C4-2B (cell line): ENCODE measurements around the gene HERC2.

ENCODE experiments used
- H3K27ac ChIP-seq: fragments of 450-650 bp; 2 replicates; pipeline ENCODE4 v1.5.1; 2017
- ZFX ChIP-seq: fragments of 450-650 bp; IDR thresholded peaks from 2 replicates; pipeline ENCODE4 v1.6.1; 2017
- TF ChIP-seq, protein P1 (sequence below): fragments of 450-650 bp; conservative IDR thresholded peaks from 2 replicates; pipeline ENCODE4 v1.5.1; 2017; ENCODE audit warnings: mild to moderate bottlenecking

Gene HERC2

DNA sequence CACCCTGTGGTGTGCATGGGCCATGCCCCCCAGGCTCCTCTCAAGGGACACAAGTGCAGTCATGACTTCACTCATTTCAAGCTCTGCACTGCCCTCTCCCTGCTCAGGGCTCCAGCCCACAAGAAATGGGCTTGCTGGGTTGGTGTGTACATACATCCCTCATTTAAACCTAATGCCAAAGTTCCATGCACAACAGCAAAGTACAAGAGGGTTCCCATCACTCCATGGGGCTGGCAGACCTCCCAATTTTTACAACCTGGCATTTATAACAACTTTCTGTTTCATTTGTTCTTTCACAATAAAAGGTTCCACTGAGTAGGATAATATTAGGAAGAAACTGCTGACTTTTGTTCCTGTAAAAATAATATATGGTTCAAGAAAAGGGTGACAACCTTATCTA is 54.3 kb downstream of the HERC2 start:
- TF ChIP-seq, protein P1, sequence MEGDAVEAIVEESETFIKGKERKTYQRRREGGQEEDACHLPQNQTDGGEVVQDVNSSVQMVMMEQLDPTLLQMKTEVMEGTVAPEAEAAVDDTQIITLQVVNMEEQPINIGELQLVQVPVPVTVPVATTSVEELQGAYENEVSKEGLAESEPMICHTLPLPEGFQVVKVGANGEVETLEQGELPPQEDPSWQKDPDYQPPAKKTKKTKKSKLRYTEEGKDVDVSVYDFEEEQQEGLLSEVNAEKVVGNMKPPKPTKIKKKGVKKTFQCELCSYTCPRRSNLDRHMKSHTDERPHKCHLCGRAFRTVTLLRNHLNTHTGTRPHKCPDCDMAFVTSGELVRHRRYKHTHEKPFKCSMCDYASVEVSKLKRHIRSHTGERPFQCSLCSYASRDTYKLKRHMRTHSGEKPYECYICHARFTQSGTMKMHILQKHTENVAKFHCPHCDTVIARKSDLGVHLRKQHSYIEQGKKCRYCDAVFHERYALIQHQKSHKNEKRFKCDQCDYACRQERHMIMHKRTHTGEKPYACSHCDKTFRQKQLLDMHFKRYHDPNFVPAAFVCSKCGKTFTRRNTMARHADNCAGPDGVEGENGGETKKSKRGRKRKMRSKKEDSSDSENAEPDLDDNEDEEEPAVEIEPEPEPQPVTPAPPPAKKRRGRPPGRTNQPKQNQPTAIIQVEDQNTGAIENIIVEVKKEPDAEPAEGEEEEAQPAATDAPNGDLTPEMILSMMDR: no peak
- no peak for TF ChIP-seq ZFX
- no peak overlapping the region for H3K27ac ChIP-seq

DNA sequence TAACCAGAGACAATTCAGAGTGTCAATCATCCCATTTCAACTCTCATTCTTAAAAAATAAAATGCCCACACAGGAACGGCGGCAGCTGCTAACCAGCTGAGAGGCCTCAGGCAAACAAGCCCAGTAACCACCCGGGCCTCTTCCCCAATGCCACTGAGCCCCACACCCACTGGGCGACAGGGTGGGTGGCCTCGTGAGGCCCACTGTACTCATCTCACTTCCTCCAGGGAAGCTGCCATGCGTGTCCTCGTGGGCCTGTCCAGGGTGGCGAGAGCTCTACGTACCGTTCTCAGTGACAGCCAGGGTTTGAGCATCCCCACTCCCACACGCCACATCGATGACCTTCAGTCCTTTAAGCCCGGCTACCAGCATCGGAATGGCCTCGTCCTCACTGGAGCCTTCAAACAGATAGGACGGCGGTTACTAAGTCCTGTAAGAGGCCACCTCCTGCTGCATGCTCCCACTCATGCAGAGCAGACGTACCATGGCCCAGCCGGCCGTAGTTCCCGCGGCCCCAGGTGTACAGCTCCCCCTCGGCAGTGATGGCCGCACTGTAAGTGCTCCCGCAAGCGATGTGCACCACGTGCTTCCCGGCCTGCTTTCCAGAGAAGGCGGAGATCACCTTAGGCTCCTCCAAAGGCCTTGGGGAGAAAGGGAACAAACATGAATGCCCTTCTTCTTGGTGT is 56.5 kb downstream of the HERC2 start:
- H3K27ac ChIP-seq: no peak overlapping the region
- no peak for TF ChIP-seq ZFX
- TF ChIP-seq, protein P1: no peak

DNA sequence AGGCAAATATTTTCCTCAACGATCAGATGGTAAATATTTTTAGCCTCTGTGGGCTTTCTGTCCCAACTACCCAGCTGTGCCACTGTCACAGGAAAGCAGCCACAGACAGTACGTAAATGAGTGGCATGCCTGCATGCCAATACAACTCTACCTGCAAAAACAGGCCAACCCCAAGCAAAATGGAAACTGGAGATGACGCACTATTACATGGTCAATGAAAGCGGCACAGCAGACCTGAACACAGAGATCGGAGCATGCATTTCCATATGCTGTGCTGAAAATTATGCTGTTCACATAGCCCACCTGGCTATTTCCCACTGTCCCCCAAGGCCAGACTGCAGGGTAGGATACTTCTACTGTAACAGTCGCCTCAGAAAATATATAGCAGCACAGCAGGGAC is 57.8 kb downstream of the HERC2 start:
- TF ChIP-seq ZFX: no peak
- TF ChIP-seq, protein P1: no peak
- H3K27ac ChIP-seq: no peak overlapping the region

DNA sequence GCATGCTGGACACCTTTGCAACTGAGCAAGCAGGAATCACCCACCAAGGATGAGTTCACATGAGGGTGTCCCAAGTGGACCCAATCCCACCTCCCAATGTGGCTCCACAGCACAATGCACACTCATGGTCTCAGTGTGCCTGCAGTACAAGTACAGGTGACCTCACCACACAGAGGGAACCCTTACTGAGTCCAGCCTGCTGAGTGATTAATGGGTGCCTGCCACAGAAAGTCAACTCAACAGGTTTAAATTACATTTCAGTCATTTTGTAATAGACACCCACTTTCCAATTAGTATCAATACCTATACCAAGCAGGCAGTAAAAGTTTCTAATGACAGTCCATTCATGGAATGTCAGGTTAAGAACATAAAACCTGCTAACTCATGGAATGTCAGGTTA is 59.5 kb downstream of the HERC2 start:
- no peak overlapping the region for H3K27ac ChIP-seq
- TF ChIP-seq, protein P1: no peak
- no peak for TF ChIP-seq ZFX

DNA sequence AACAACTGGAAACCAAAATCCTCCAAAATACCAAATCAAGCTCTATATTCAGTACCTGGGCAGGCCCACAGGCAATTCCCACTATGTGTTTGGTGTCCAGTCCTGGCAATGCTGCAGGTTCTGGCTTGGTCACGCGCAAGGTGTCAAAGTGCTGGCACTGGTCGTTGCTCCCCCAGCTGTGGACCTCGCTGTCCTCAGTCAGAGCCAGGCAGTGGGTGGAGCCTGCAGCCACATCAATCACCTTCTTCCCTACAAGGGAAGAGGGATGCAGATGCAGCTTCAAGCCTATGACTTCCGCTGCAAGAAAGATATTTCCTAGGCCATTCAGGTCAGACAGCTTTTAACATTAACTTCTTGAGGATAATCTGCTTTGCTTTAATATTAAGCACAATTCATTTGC is 61.3 kb downstream of the HERC2 start:
- TF ChIP-seq, protein P1: no peak
- TF ChIP-seq ZFX: no peak
- no peak overlapping the region for H3K27ac ChIP-seq

DNA sequence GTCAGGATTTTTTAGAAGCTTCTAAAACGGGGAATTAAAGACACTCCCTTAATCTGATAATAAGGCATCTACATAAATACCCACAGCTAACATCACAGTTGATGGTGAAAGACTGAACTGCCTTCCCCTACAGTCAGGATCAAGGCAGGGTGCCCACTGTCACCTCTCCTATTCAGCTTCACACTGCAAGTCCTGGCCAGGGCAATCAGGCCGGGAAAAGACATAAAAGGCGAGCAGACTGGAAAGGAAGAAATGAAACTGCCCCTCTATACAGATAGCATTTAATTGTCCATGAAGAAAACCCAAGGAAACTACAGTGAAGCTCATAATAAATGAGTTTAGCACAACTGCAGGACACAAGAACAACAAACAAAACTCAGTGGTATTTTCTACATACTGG is 61.7 kb downstream of the HERC2 start:
- H3K27ac ChIP-seq: no peak overlapping the region
- no peak for TF ChIP-seq ZFX
- TF ChIP-seq, protein P1: no peak

DNA sequence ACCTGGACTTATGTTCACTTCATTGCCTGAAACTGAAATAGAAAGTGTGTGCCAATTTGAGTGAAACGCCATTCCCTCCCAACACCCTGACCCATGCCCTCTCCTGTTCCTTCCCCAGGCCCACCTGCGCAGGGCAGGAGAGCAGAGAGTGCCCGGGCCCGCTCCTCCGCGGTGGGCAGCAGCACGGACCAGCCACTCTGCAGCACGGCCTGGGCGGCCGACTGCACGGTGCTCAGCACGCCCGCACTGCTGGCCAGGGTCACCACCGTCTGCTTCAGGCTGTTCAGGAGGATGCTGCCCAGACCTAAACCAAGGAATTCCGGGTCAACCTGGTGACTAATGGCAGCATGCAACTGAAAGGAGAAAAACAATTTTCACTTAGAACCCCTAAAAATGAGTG is 66.0 kb downstream of the HERC2 start:
- no peak for TF ChIP-seq ZFX
- TF ChIP-seq, protein P1: no peak
- H3K27ac ChIP-seq: no peak overlapping the region
